GM12878 (cell line): Measurements from ENCODE around the gene KDM8. TPM values are rescaled to one million over a fixed set of nuclear protein-coding genes. Genes with fewer than 3 reads are reported as not detected.

Experiments
- ATAC-seq: fragments of 200-7000 bp; cut with Tn5 transposase; 3 replicates; pipeline ENCODE4 v1.9.1; 2020; ENCODE audit warnings: mild to moderate bottlenecking, moderate library complexity
- BruUV-seq: library from RNA; stranded (reverse); fragments of 400-500 nt; replicated peaks from 2 replicates; lab custom pipeline; 2021; lab: Mats Ljungman, UMichigan
- CTCF ChIA-PET: fragments of 300-600 bp; sonication (Branson Sonifier 250); formaldehyde crosslinking; extraction: SDS; loops from one replicate; lab custom pipeline; 2021; ENCODE audit warnings: inconsistent platforms; lab: Yijun Ruan, JAX
- POLR2A ChIA-PET: fragments of 350-600 bp; formaldehyde crosslinking; extraction: SDS; loops from one replicate; lab custom pipeline; 2021; ENCODE audit warnings: inconsistent platforms; lab: Charles Lee
- RAD21 ChIA-PET: fragments of 300-600 bp; sonication (Branson Sonifier 250); formaldehyde crosslinking; loops from one replicate; lab custom pipeline; 2023; ENCODE audit warnings: antibody characterized with exemption; ENCODE audit not compliant: unreplicated experiment; lab: Charles Lee
- SMC1A ChIA-PET: fragments of 300-600 bp; sonication (Branson Sonifier 250); formaldehyde crosslinking; loops from one replicate; lab custom pipeline; 2023; ENCODE audit not compliant: unreplicated experiment, uncharacterized antibody; lab: Charles Lee
- DNase-seq: peaks from one replicate; pipeline ENCODE4 v3.0.0-alpha.2; 2011; ENCODE audit warnings: low read depth, low spot score
- FAIRE-seq: peaks from 3 replicates; lab custom pipeline; 2011; peaks lifted over from hg19 to GRCh38; lab: Jason Lieb, UNC
- H2AFZ ChIP-seq: 2 replicates; pipeline ENCODE4 v1.6.0; 2011; ENCODE audit warnings: low read depth, low read length, control low read depth; ENCODE audit not compliant: control insufficient read depth
- H3K27ac ChIP-seq: 2 replicates; pipeline ENCODE4 v1.5.1; 2011; ENCODE audit warnings: control low read depth; ENCODE audit not compliant: control insufficient read depth, insufficient read depth
- H3K27me3 ChIP-seq, 2 experiments: replicated peaks in 1 of 2; 2 replicates each; pipeline versions ENCODE4 v1.6.0 to v1.6.1; 2011; ENCODE audit warnings: low read length in 1 of 2; ENCODE audit not compliant: control insufficient read depth in 2 of 2, insufficient read depth in 2 of 2
- H3K36me3 ChIP-seq, 2 experiments: 2 replicates each; pipeline ENCODE4 v1.5.1; 2011; ENCODE audit warnings: low read length in 1 of 2; ENCODE audit not compliant: control insufficient read depth in 2 of 2, insufficient read depth in 2 of 2
- H3K4me1 ChIP-seq: 2 replicates; pipeline ENCODE4 v1.6.1; 2011; ENCODE audit warnings: mild to moderate bottlenecking, low read length, moderate library complexity, mixed read lengths; ENCODE audit not compliant: control insufficient read depth, insufficient read depth
- H3K4me2 ChIP-seq: 2 replicates; pipeline ENCODE4 v1.6.0; 2011; ENCODE audit warnings: control low read depth; ENCODE audit not compliant: control insufficient read depth, insufficient read depth
- H3K4me3 ChIP-seq: fragments of 200-600 bp; sonication (generic); 2 replicates; pipeline ENCODE4 v1.5.1; 2016
- H3K79me2 ChIP-seq: 2 replicates; pipeline ENCODE4 v1.6.0; 2011; ENCODE audit warnings: low read length; ENCODE audit not compliant: control insufficient read depth, insufficient read depth
- H3K9ac ChIP-seq: 2 replicates; pipeline ENCODE4 v1.8.0; 2011; ENCODE audit warnings: low read length, control low read depth, mixed read lengths; ENCODE audit not compliant: control insufficient read depth, insufficient read depth
- H3K9me3 ChIP-seq: replicated peaks from 3 replicates; pipeline ENCODE4 v1.5.1; 2011; ENCODE audit warnings: mild to moderate bottlenecking, low read length; ENCODE audit not compliant: control insufficient read depth, insufficient read depth
- H4K20me1 ChIP-seq: 2 replicates; pipeline ENCODE4 v1.6.0; 2011; ENCODE audit not compliant: control insufficient read depth, insufficient read depth
- ASH2L ChIP-seq: fragments of 300-600, 200-600 bp; sonication (generic); IDR thresholded peaks from 2 replicates; pipeline ENCODE4 v1.6.1; 2017; ENCODE audit warnings: low read depth, mild to moderate bottlenecking, borderline replicate concordance
- BCL11A ChIP-seq: IDR thresholded peaks from 2 replicates; pipeline ENCODE4 v1.6.1; 2011; ENCODE audit warnings: low read depth, low read length
- BRCA1 ChIP-seq: IDR thresholded peaks from 2 replicates; pipeline ENCODE4 v1.6.1; 2011; ENCODE audit warnings: low read depth, low read length, improper control_type of control experiment
- ESRRA ChIP-seq: IDR thresholded peaks from 2 replicates; pipeline ENCODE4 v1.6.1; 2012; ENCODE audit warnings: mild to moderate bottlenecking, low read length, improper control_type of control experiment
- ETV6 ChIP-seq, 2 experiments: fragments of 450-650 bp in 1 of 2; IDR thresholded peaks in 1 of 2; conservative IDR thresholded peaks in 1 of 2; 2 replicates each; pipeline ENCODE4 v1.6.1; 2014; ENCODE audit warnings: antibody characterized with exemption in 1 of 2, borderline replicate concordance in 1 of 2, low read depth in 1 of 2, mild to moderate bottlenecking in 1 of 2, moderate library complexity in 1 of 2
- KAT2A ChIP-seq: conservative IDR thresholded peaks from 2 replicates; pipeline ENCODE4 v1.6.1; 2011; ENCODE audit warnings: low read depth, low read length; ENCODE audit not compliant: control insufficient read depth
- MEF2B ChIP-seq: fragments of 450-650 bp; IDR thresholded peaks from 2 replicates; pipeline ENCODE4 v1.6.1; 2018; ENCODE audit warnings: mild to moderate bottlenecking, moderate library complexity; ENCODE audit not compliant: partially characterized antibody, poor library complexity, severe bottlenecking
- MTA3 ChIP-seq: IDR thresholded peaks from 2 replicates; pipeline ENCODE4 v1.6.1; 2012; ENCODE audit warnings: low read length, inconsistent platforms, borderline replicate concordance
- SIN3A ChIP-seq: IDR thresholded peaks from 2 replicates; pipeline ENCODE4 v1.6.1; 2012; ENCODE audit warnings: low read depth, low read length, improper control_type of control experiment
- TAF1 ChIP-seq: IDR thresholded peaks from 2 replicates; pipeline ENCODE4 v1.6.1; 2011; ENCODE audit warnings: mild to moderate bottlenecking, low read depth, low read length, borderline replicate concordance
- TCF3 ChIP-seq: IDR thresholded peaks from 2 replicates; pipeline ENCODE4 v1.6.1; 2012; ENCODE audit warnings: low read depth, mild to moderate bottlenecking, low read length, borderline replicate concordance; ENCODE audit not compliant: insufficient read depth
- WRNIP1 ChIP-seq: IDR thresholded peaks from 2 replicates; pipeline ENCODE4 v1.6.1; 2011; ENCODE audit warnings: low read depth, low read length, improper control_type of control experiment, borderline replicate concordance
- ZZZ3 ChIP-seq: IDR thresholded peaks from 2 replicates; pipeline ENCODE4 v1.6.1; 2011; ENCODE audit warnings: low read depth; ENCODE audit not compliant: control insufficient read depth, insufficient read length
- WGBS: methylation state at CpG from one replicate; pipeline ENCODE4 v1.1.6; 2016; ENCODE audit warnings: low lambda C conversion rate; ENCODE audit not compliant: insufficient replicate concordance, insufficient coverage; ENCODE audit errors: missing lambda C conversion rate; 5-methylcytosine and 5-hydroxymethylcytosine counted together
- in situ Hi-C: fragments of 300-500 bp; cut with MboI; formaldehyde crosslinking; loops from 9 replicates; pipeline ENCODE4 v1.14.3; 2018; ENCODE audit warnings: mixed read lengths
- intact Hi-C: fragments of 100-400 bp; cut with micrococcal nuclease; formaldehyde crosslinking; loops from one replicate; pipeline ENCODE4 v1.14.2; 2022; ENCODE audit not compliant: unreplicated experiment
- polyA plus RNA-seq, 11 experiments: library from polyadenylated mRNA; depleted of rRNA in 4 of 11; unstranded in 6 of 11; stranded (reverse) in 5 of 11; fragments of >200 nt; fragmentation: Nextera tagmentation in 4 of 11; fragmentation: Illumina TruSeq in 1 of 11; extraction: Ambion mirVana in 4 of 11; extraction: Trizol in 1 of 11; gene quantifications; 1 replicate in 1 of 11; 2 replicates in 10 of 11; pipeline versions ENCODE4 v1.2.1 to v1.2.3, GENCODE V29; 2011 to 2016; ENCODE audit warnings: inconsistent platforms in 2 of 11, missing spikeins in 2 of 11, low read depth in 1 of 11
- total RNA-seq, 4 experiments: library from RNA; depleted of rRNA in 3 of 4; stranded (reverse); fragments of >200 nt in 3 of 4; fragmentation: Illumina TruSeq in 1 of 4; extraction: Trizol in 1 of 4; gene quantifications; 2 replicates each; pipeline versions ENCODE4 v1.2.1 to v1.2.3, GENCODE V29; 2013 to 2021

Gene KDM8
- total and polyA plus RNA-seq, 10 of the 15 experiments (the other 5 are each of a cell fraction or from before 2014, with no cell fraction given): 0.79 to 8.9 (median 5.8) TPM

DNA sequence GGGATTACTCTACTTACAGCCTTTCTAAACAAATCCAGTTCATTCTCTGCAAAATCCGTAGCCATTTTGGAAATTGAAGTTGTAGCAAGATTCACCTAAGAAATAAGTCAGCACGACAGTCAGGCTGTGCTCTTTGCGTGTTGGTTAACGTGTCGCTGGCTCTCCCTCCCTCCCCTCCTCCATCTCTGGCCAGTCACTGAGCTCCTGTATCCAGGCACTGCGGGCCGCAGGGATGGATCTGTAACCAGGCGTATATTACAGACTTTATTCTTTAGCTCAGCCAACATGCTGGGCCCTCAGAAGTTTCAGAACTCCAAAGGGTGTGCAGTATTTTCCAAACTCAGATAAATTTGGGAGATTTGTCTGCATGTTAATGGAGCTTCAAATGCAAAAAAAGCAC is 30.8 kb downstream of the KDM8 start:
- H3K27ac ChIP-seq: no peak overlapping the region
- SMC1A ChIA-PET: interaction anchor here (0.6 to 12.2 kb wide), 31 partner anchors 10 to 217 kb away, joined by 3 to 178 read pairs (median 7); partner anchors contain the start of genes KDM8 and NSMCE1
- no peak for ATAC-seq
- no peak overlapping the region for H3K4me3 ChIP-seq
- no peak for TF ChIP-seq SIN3A
- TF ChIP-seq, all 136 proteins: peak for 0
- Histone ChIP-seq H4K20me1 (no peaks in the 10 kb centered on the region), H3K4me1 (peaks cover 57% of the 10 kb centered on the region), H2AFZ (no peak overlapping the region), H3K27me3 (no peaks in the 10 kb centered on the region), H3K9me3 (no peaks in the 10 kb centered on the region), H3K36me3 (peaks cover 1 to 3% of the 10 kb centered on the region in 2 experiments), H3K9ac (no peak overlapping the region), H3K79me2 (no peaks in the 10 kb centered on the region), H3K4me2 (no peak overlapping the region)
- ChIA-PET RAD21 (interaction anchor here (1.0 to 6.9 kb wide), 23 partner anchors 10 to 219 kb away, joined by 4 to 168 read pairs (median 10); partner anchors contain the start of genes IL21R, KDM8 and NSMCE1), POLR2A (interaction anchor here (1.0 to 5.5 kb wide), 6 partner anchors 30 to 166 kb away, joined by 4 to 34 read pairs (median 9); partner anchors contain the start of gene KDM8), CTCF (interaction anchor here (0.6 to 11.7 kb wide), 38 partner anchors 9 to 225 kb away, joined by 3 to 259 read pairs (median 7); partner anchors contain the start of genes KDM8 and NSMCE1)
- in situ Hi-C loops: loop anchor here (5.0 kb wide), 2 partner anchors 138 to 223 kb away; no protein-coding TSS in a partner anchor
- intact Hi-C loops: loop anchor here (2.0 kb wide), 1 partner anchor 55 kb away; no protein-coding TSS in a partner anchor
- DNase-seq (no peak), FAIRE-seq (no peak)
- WGBS: 93% methylated on average over 8 of the region's 8 CpGs
- no TSS peak for BruUV-seq

- in situ Hi-C loops (loop anchor here (5.0 kb wide), 3 partner anchors 83 to 223 kb away; no protein-coding TSS in a partner anchor), intact Hi-C loops (loop anchor here (1.0 to 2.0 kb wide), 4 partner anchors 56 to 223 kb away; no protein-coding TSS in a partner anchor)
- ChIA-PET CTCF (interaction anchor here (0.6 to 11.7 kb wide), 50 partner anchors 9 to 225 kb away, joined by 3 to 259 read pairs (median 5); partner anchors contain the start of genes KDM8 and NSMCE1), SMC1A (interaction anchor here (0.6 to 12.2 kb wide), 40 partner anchors 9 to 216 kb away, joined by 3 to 178 read pairs (median 5); partner anchors contain the start of genes KDM8 and NSMCE1), RAD21 (interaction anchor here (0.6 to 6.9 kb wide), 32 partner anchors 9 to 222 kb away, joined by 3 to 168 read pairs (median 8); partner anchors contain the start of genes IL21R, KDM8 and NSMCE1), POLR2A (interaction anchor here (0.5 to 5.5 kb wide), 12 partner anchors 22 to 166 kb away, joined by 3 to 34 read pairs (median 6); partner anchors contain the start of gene KDM8)
- Histone ChIP-seq H3K9ac (no peak overlapping the region), H3K79me2 (no peaks in the 10 kb centered on the region), H3K4me1 (peaks cover 56% of the 10 kb centered on the region), H3K4me3 (no peak overlapping the region), H3K27me3 (no peaks in the 10 kb centered on the region), H3K9me3 (no peaks in the 10 kb centered on the region), H3K4me2 (no peak overlapping the region), H2AFZ (no peak overlapping the region), H3K36me3 (peaks cover 1 to 3% of the 10 kb centered on the region in 2 experiments), H3K27ac (no peak overlapping the region), H4K20me1 (no peaks in the 10 kb centered on the region)
- WGBS: 0% methylated on average over 4 of the region's 4 CpGs
- FAIRE-seq (no peak), ATAC-seq (no peak), DNase-seq (no peak)
- no TSS peak for BruUV-seq
- TF ChIP-seq KAT2A: no peak
- TF ChIP-seq MTA3: no peak
- TF ChIP-seq MEF2B: no peak
- no peak for TF ChIP-seq ESRRA
- no peak for TF ChIP-seq BRCA1
- no peak for TF ChIP-seq TCF3
- TF ChIP-seq ETV6 (conservative IDR thresholded peaks at IDR 0.05 in 1 of 2, IDR thresholded peaks at IDR 0.05 in 1 of 2; ENCODE audit: borderline replicate concordance in 1 of 2, low read depth in 1 of 2): no peak
- TF ChIP-seq ZZZ3: no peak
- no peak for TF ChIP-seq TAF1
- TF ChIP-seq BCL11A: no peak
- no peak for TF ChIP-seq WRNIP1
- TF ChIP-seq ASH2L: no peak
These were observed 31.3 kb downstream of the KDM8 start for GRCh38 chr16:27234603-27235002.
